HepG2 (cell line): ENCODE results near the gene IGIP. TPM values are rescaled to one million over a fixed set of nuclear protein-coding genes. Genes with fewer than 3 reads are reported as not detected.

ENCODE experiments used
- AGO2 ChIP-seq: fragments of 200-400 bp; formaldehyde crosslinking; optimal IDR thresholded peaks from 2 replicates; pipeline ENCODE3; 2017; ENCODE audit warnings: mild to moderate bottlenecking, low read depth, low read length, moderate library complexity
- ATF7 ChIP-seq, 2 experiments: fragments of 450-650 bp in 1 of 2; sonication (generic) in 1 of 2; formaldehyde crosslinking in 1 of 2; IDR thresholded peaks; 2 replicates each; pipeline versions ENCODE4 v1.4.0 to v1.6.1; 2016 to 2020; ENCODE audit warnings: antibody characterized with exemption in 1 of 2, mild to moderate bottlenecking in 1 of 2, missing genetic modification reagents in 1 of 2
- BATF2 ChIP-seq: sonication (generic); formaldehyde crosslinking; IDR thresholded peaks from 2 replicates; pipeline ENCODE4 v1.8.0; 2022; ENCODE audit warnings: mild to moderate bottlenecking, missing genetic modification reagents, moderate library complexity
- HIVEP1 ChIP-seq: sonication (generic); formaldehyde crosslinking; IDR thresholded peaks from 2 replicates; pipeline ENCODE4 v1.4.0; 2020; ENCODE audit warnings: mild to moderate bottlenecking, missing genetic modification reagents
- HNRNPH1 ChIP-seq: fragments of 200-400 bp; formaldehyde crosslinking; optimal IDR thresholded peaks from 2 replicates; pipeline ENCODE3; 2017; ENCODE audit warnings: mild to moderate bottlenecking, low read depth, low read length
- MIER2 ChIP-seq: IDR thresholded peaks from 2 replicates; pipeline ENCODE4 v1.6.1; 2016; ENCODE audit warnings: missing biosample characterization, missing genetic modification reagents
- PAF1 ChIP-seq: IDR thresholded peaks from 2 replicates; pipeline ENCODE4 v1.6.1; 2016; ENCODE audit warnings: missing genetic modification reagents, missing compliant biosample characterization
- PCBP2 ChIP-seq: fragments of 200-400 bp; formaldehyde crosslinking; optimal IDR thresholded peaks from 2 replicates; pipeline ENCODE3; 2018; ENCODE audit warnings: low read length, low read depth; ENCODE audit not compliant: poor library complexity, severe bottlenecking
- PHF21A ChIP-seq: sonication (generic); formaldehyde crosslinking; IDR thresholded peaks from 2 replicates; pipeline ENCODE4 v1.5.0; 2020; ENCODE audit warnings: mild to moderate bottlenecking, missing genetic modification reagents
- TBX3 ChIP-seq: fragments of 450-650 bp; IDR thresholded peaks from 2 replicates; pipeline ENCODE4 v1.6.1; 2017; ENCODE audit warnings: antibody characterized with exemption, mild to moderate bottlenecking, inconsistent platforms, borderline replicate concordance
- U2AF1 ChIP-seq: fragments of 200-400 bp; formaldehyde crosslinking; optimal IDR thresholded peaks from 2 replicates; pipeline ENCODE3; 2017; ENCODE audit warnings: mild to moderate bottlenecking, low read depth, low read length
- WIZ ChIP-seq: sonication (generic); formaldehyde crosslinking; IDR thresholded peaks from 2 replicates; pipeline ENCODE4 v1.5.1; 2020; ENCODE audit warnings: mild to moderate bottlenecking, missing genetic modification reagents
- XBP1 ChIP-seq: sonication (generic); formaldehyde crosslinking; IDR thresholded peaks from 2 replicates; pipeline ENCODE4 v1.5.0; 2020; ENCODE audit warnings: missing genetic modification reagents
- ZBTB34 ChIP-seq: sonication (generic); formaldehyde crosslinking; IDR thresholded peaks from 2 replicates; pipeline ENCODE4 v1.8.0; 2022; ENCODE audit warnings: mild to moderate bottlenecking, missing genetic modification reagents
- ZFAT ChIP-seq: sonication (generic); formaldehyde crosslinking; conservative IDR thresholded peaks from 2 replicates; pipeline ENCODE4 v1.8.1; 2023; ENCODE audit warnings: missing genetic modification reagents, inconsistent platforms
- ZNF280B ChIP-seq: sonication (generic); formaldehyde crosslinking; IDR thresholded peaks from 2 replicates; pipeline ENCODE4 v1.5.0; 2020; ENCODE audit warnings: missing genetic modification reagents, mild to moderate bottlenecking, borderline replicate concordance
- ZNF451 ChIP-seq: sonication (generic); formaldehyde crosslinking; IDR thresholded peaks from 2 replicates; pipeline ENCODE4 v1.5.0; 2020; ENCODE audit warnings: mild to moderate bottlenecking, missing genetic modification reagents
- ZNF530 ChIP-seq: sonication (generic); formaldehyde crosslinking; IDR thresholded peaks from 2 replicates; pipeline ENCODE4 v1.5.0; 2020; ENCODE audit warnings: low read depth, mild to moderate bottlenecking, missing genetic modification reagents
- ZNF552 ChIP-seq: sonication (generic); formaldehyde crosslinking; IDR thresholded peaks from 2 replicates; pipeline ENCODE4 v1.9.0; 2022; ENCODE audit warnings: missing genetic modification reagents, mild to moderate bottlenecking, borderline replicate concordance
- ZNF597 ChIP-seq: sonication (generic); formaldehyde crosslinking; IDR thresholded peaks from 2 replicates; pipeline ENCODE4 v1.5.0; 2020; ENCODE audit warnings: missing genetic modification reagents
- ZNF749 ChIP-seq: sonication (generic); formaldehyde crosslinking; IDR thresholded peaks from 2 replicates; pipeline ENCODE4 v1.8.0; 2022; ENCODE audit warnings: mild to moderate bottlenecking, missing genetic modification reagents, moderate library complexity, borderline replicate concordance
- ZSCAN5A ChIP-seq: sonication (generic); formaldehyde crosslinking; IDR thresholded peaks from 2 replicates; pipeline ENCODE4 v1.8.0; 2022; ENCODE audit warnings: mild to moderate bottlenecking, missing genetic modification reagents, borderline replicate concordance
- polyA plus RNA-seq, 8 experiments: library from polyadenylated mRNA; depleted of rRNA in 3 of 8; stranded (reverse) in 7 of 8; unstranded in 1 of 8; fragments of >200 nt; fragmentation: Illumina TruSeq in 4 of 8; extraction: Trizol in 4 of 8; gene quantifications; 2 replicates each; pipeline versions ENCODE4 v1.2.1 to v1.2.3, GENCODE V29; 2011 to 2016; ENCODE audit warnings: low read depth in 4 of 8, missing spikeins in 1 of 8, mixed read lengths in 1 of 8; ENCODE audit not compliant: insufficient read depth in 1 of 8
- total RNA-seq, 5 experiments: library from RNA; depleted of rRNA; stranded (reverse); fragments of >200 nt; fragmentation: Illumina TruSeq; extraction: Trizol; gene quantifications; 2 replicates each; pipeline ENCODE4 v1.2.3, GENCODE V29; 2016; ENCODE audit warnings: low read depth in 1 of 5

Gene IGIP
- total and polyA plus RNA-seq, 2 of the 13 experiments (the other 11 are each of a cell fraction or from before 2014, with no cell fraction given): 1.7 to 2.1 TPM

DNA sequence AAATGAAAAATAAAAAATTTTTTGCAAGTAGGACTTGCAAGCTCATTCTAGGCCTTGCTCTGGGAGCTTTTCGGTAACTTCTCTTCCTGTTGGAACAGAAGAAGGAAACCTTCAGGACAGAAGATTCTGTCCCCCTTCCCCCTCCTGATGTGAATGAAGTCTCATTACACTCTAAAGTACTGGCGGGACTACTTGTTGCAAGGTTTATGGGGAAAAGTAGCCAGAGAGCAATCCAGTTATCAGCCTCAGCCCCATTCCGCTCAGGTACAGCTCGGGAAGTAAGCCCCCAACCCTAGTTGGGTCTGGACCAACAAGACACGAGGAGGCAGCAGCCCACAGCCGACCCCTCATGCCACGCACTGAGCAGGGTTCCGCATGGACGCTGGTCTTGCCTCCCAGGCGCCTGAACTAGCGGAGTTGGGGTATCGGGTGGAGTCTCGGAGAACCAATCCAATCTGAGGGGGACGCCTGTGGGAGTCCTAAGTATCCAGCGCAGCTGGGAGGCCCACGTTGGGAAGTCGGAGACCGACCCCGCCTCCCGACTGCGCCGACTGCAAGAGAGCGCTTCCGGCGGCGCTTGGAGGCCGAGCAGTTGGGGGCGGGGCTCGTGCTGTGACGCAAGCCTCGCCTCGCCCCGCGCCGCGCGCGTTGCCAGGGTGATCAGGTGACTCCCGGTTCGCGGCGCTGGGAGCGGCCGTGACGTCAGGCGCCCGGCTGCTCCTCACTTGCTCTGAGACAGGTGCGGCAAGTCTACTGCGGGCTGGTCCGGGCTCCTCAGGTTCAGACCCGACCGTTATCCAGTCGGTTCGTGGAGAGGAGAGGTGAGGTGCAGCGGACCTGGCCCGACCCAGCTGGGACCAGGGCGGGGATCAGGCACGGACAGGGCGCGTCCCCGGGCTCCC lies 49.0 kb downstream of the IGIP start, which contains the start of gene CYSTM1 (continued):
- TF ChIP-seq ZNF530 (CRISPR knock-in tag) (no peak), U2AF1 (no peak), PHF21A (CRISPR knock-in tag) (peak; percentile 66; the same call in 1 of the 2 replicates), XBP1 (no peak), ZNF280B (CRISPR knock-in tag) (peak; percentile 77; the same call in 1 of the 2 replicates), PAF1 (CRISPR knock-in tag) (no peak), HNRNPH1 (no peak), ATF7 (IDR thresholded peaks at IDR 0.05) (peak; percentile 43), ATF7 (CRISPR knock-in tag; IDR thresholded peaks at IDR 0.05) (no peak), MIER2 (CRISPR knock-in tag) (no peak), BATF2 (0 out of 2 replicates have a peak, but pooled peaks have one; percentile 12), HIVEP1 (CRISPR knock-in tag) (peak; percentile 66), AGO2 (peak; percentile 99), ZNF451 (CRISPR knock-in tag) (peak; percentile 80), TBX3 (no peak), ZNF749 (CRISPR knock-in tag) (no peak), ZBTB34 (CRISPR knock-in tag) (0 out of 2 replicates have a peak, but pooled peaks have one; percentile 24), ZFAT (no peak), ZNF597 (CRISPR knock-in tag) (no peak), ZNF552 (CRISPR knock-in tag) (no peak), ZSCAN5A (0 out of 2 replicates have a peak, but pooled peaks have one; percentile 63), PCBP2 (no peak), WIZ (CRISPR knock-in tag) (peak; percentile 87)
